Suprapubic skin (tissue), 4 donors: Measurements from ENCODE around the gene TRIM31. TPM values are rescaled to one million over a fixed set of nuclear protein-coding genes. Genes with fewer than 3 reads are reported as not detected.

ENCODE experiments used
- DNase-seq, 2 donors: peaks; one replicate each; pipeline ENCODE4 v3.0.0-alpha.2; 2019; ENCODE audit warnings: low spot score in 2 of 2
- H3K27ac ChIP-seq: fragments of 200-600 bp; sonication (generic); one replicate; pipeline ENCODE4 v1.5.1; 2019
- H3K27me3 ChIP-seq: fragments of 200-600 bp; sonication (generic); one replicate; pipeline ENCODE4 v1.5.1; 2019
- H3K36me3 ChIP-seq: fragments of 200-600 bp; sonication (generic); one replicate; pipeline ENCODE4 v1.5.1; 2019
- H3K4me1 ChIP-seq: fragments of 200-600 bp; sonication (generic); one replicate; pipeline ENCODE4 v1.5.1; 2019
- H3K4me3 ChIP-seq: fragments of 200-600 bp; sonication (generic); one replicate; pipeline ENCODE4 v1.5.1; 2019; ENCODE audit warnings: mild to moderate bottlenecking
- H3K9me3 ChIP-seq: fragments of 200-600 bp; sonication (generic); one replicate; pipeline ENCODE4 v1.5.1; 2019
- CTCF ChIP-seq, 2 donors: fragments of 200-600 bp in 1 of 2; fragments of 450-650 bp in 1 of 2; sonication (generic) in 1 of 2; IDR thresholded peaks; one replicate each; pipeline ENCODE4 v1.5.1; 2016 to 2019; ENCODE audit warnings: antibody characterized with exemption in 2 of 2, mild to moderate bottlenecking in 1 of 2, moderate library complexity in 1 of 2
- EP300 ChIP-seq: sonication (generic); formaldehyde crosslinking; IDR thresholded peaks from one replicate; pipeline ENCODE4 v1.6.1; 2017; ENCODE audit warnings: antibody characterized with exemption
- POLR2A ChIP-seq, 2 donors: fragments of 450-650 bp; IDR thresholded peaks; one replicate each; pipeline ENCODE4 v1.6.1; 2017; ENCODE audit warnings: antibody characterized with exemption in 2 of 2, mild to moderate bottlenecking in 2 of 2, moderate library complexity in 2 of 2
- POLR2AphosphoS5 ChIP-seq, 3 donors: sonication (generic); formaldehyde crosslinking; IDR thresholded peaks; one replicate each; pipeline ENCODE4 v1.6.1; 2017; ENCODE audit warnings: antibody characterized with exemption in 3 of 3
- WGBS: methylation state at CpG from one replicate; pipeline ENCODE4 v1.1.5; 2018; 5-methylcytosine and 5-hydroxymethylcytosine counted together
- total RNA-seq, 4 donors: library from RNA; depleted of rRNA; stranded (reverse); fragments of >200 nt; gene quantifications; one replicate each; pipeline ENCODE4 v1.1.0, GENCODE V29; 2016

The TRIM31 gene
- total RNA-seq, 4 donors from 2014 or later: 0.57 TPM; not detected in 3

- Histone ChIP-seq H3K4me3 (peak overlapping the region; percentile 46), H3K27ac (no peak overlapping the region), H3K27me3 (peaks cover 14% of the 10 kb centered on the region), H3K9me3 (no peaks in the 10 kb centered on the region), H3K4me1 (peaks cover 36% of the 10 kb centered on the region), H3K36me3 (no peaks in the 10 kb centered on the region)
- no peak for TF ChIP-seq POLR2AphosphoS5 (IDR thresholded peaks at IDR 0.05)
- no peak for TF ChIP-seq EP300
- 50% methylated on average over 8 of the region's 8 CpGs for WGBS
- DNase-seq: no peak
Measured at GRCh38 chr6:30100154-30100553, 12.7 kb downstream of the TRIM31 start.

DNA sequence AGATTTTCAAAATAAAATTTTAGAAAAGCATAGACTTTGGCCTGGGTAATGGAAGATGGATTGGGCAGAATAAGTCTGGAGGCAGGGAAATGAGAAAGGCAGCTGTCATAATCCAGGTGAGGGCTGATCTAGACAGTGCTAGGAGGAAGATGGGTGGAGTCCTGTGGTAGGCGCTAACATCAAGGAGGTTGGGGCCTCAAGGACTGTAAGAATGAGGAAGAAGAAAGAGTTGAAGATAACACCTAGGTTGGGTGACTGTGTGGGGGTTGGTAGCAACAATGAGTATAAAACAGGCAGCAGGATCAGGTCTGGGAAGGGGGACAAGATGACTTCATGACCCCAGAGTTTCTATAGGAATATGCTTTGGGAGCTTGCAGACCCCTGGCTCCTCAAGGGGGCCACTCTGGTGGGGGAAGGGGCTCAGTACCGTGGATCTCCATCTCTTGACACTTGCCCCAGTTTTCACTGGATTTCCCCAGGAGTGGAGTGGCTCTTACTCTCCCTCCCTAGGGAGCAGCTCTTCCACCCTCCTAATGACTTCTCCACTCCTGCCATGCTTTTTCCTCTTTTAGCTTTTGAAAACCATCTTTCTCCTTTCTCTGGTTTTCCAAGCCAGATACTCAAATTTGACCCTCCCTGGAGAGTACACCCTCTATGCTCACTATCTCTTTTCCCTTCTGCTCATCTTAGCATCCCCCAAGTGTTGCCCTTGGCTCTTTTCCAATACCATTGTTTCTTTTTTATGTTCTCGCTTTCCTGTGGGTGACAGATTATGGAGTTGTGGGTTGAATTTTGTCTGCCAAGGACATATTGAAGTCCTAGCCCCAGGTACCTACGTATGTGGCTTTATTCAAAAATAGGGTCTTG lies 14.8 kb downstream of the TRIM31 start:
- Histone ChIP-seq H3K36me3 (no peaks in the 10 kb centered on the region), H3K9me3 (no peaks in the 10 kb centered on the region), H3K27me3 (peaks cover 19% of the 10 kb centered on the region), H3K4me3 (no peak overlapping the region), H3K27ac (no peak overlapping the region), H3K4me1 (peaks cover 30% of the 10 kb centered on the region)
- DNase-seq: no peak
- TF ChIP-seq EP300 (no peak), POLR2AphosphoS5 (IDR thresholded peaks at IDR 0.05) (no peak), POLR2A (IDR thresholded peaks at IDR 0.05) (no peak), CTCF (IDR thresholded peaks at IDR 0.05) (no peak)
- WGBS: 71% methylated on average over 4 of the region's 4 CpGs

DNA sequence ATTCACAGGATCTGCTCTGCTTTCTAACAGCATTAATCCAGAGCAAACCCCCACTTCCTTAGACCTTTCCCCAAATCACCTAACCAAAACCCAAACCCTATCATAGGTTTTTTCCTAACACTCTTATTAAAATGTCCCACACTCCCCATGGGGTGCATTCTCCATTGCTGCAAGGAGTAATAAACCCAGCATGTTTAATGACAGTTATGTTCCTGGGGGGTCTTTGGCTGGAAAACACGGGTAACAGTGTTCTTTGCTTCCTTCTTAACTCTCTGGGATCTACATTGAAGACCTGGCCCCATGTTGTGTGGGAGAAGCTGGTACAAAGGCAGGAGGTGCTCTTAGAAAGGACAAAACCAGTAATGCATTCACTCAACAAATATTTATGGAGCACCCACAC lies 16.1 kb downstream of the TRIM31 start:
- Histone ChIP-seq H3K27me3 (peaks cover 21% of the 10 kb centered on the region), H3K4me1 (peaks cover 22% of the 10 kb centered on the region), H3K36me3 (no peaks in the 10 kb centered on the region), H3K27ac (no peak overlapping the region), H3K4me3 (no peak overlapping the region), H3K9me3 (no peaks in the 10 kb centered on the region)
- WGBS: 46% methylated on average over 1 of the region's 1 CpG
- no peak for TF ChIP-seq EP300
- no peak for TF ChIP-seq POLR2AphosphoS5 (IDR thresholded peaks at IDR 0.05)
- no peak for TF ChIP-seq CTCF (IDR thresholded peaks at IDR 0.05)
- TF ChIP-seq POLR2A (IDR thresholded peaks at IDR 0.05): no peak
- no peak for DNase-seq

DNA sequence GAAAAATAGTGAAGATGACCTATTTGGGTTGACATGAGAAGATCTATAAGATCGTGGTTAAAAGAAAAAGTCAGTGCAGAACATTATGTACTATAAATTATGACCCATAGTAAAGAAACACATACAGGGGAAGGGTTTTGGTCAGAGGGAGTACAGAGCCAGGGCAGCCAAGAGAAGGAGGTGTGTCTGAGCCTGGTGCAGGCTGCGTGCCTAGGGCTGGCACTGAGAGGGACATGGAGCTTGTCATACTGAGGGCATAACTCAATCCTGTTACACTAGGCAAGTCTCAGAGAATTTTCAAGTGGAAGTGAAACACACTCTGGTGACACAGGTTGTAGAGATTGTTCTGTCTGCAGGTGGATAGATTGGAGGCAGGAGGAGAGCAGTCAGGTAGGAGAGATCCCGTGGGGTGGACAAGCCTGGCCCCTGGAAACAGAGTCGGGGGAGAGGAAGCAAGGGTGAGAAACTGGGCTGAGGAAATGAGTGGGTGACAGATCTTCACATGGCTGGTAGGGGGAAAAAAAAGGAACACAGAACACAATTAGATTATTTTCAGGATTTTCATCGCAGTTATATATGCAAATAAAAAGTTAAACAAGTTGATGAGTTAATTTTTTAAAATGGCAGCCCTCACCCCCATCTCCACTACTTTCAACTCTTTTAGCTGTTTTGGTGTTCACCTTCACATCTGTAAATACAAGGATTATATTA lies 18.8 kb downstream of the TRIM31 start:
- H3K36me3 ChIP-seq: no peaks in the 10 kb centered on the region
- H3K4me3 ChIP-seq: no peak overlapping the region
- H3K27me3 ChIP-seq: peaks cover 30% of the 10 kb centered on the region
- no peaks in the 10 kb centered on the region for H3K9me3 ChIP-seq
- WGBS: 77% methylated on average over 4 of the region's 5 CpGs
- TF ChIP-seq POLR2AphosphoS5 (IDR thresholded peaks at IDR 0.05): no peak
- no peak for TF ChIP-seq EP300
- no peak for TF ChIP-seq CTCF (IDR thresholded peaks at IDR 0.05)
- TF ChIP-seq POLR2A (IDR thresholded peaks at IDR 0.05): no peak
- H3K4me1 ChIP-seq: peaks cover 13% of the 10 kb centered on the region
- no peak overlapping the region for H3K27ac ChIP-seq
- DNase-seq: no peak

DNA sequence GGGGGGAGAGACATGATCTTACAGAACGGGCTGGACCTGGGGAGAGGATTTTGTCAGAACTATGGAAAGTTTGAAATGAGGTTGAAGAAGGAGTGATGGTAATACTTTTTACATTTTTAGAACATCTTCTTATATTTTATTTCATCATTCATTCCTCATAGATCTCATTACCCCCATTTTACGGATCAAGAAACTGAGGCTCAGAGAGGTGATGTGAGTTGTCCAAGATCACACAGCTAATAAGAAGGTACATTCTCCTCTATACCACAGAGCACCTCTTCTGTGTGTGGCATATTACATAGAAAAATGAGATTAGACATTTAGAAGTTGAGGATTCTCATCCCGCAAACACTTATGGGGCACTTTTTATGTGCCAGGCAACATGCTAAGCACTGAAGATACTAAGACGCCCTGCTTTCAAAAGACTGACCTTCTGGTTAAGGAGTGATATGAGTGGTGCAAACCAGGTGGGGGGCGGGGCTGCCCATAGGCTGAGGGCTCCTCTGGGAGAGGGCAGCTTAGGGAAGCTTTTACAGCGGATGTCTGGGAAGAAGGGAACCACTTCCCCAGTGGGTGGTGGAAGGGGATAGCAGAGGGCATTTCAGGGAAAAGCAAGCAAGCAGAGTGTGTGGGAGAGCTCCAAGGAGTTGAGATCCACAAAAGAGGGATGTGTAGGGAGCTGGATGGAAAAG lies 19.9 kb downstream of the TRIM31 start:
- TF ChIP-seq CTCF (IDR thresholded peaks at IDR 0.05) (no peak), POLR2A (IDR thresholded peaks at IDR 0.05) (no peak)
- WGBS: 86% methylated on average over 6 of the region's 6 CpGs
- Histone ChIP-seq H3K36me3 (no peaks in the 10 kb centered on the region), H3K4me1 (peaks cover 13% of the 10 kb centered on the region), H3K27ac (no peak overlapping the region), H3K9me3 (no peaks in the 10 kb centered on the region), H3K4me3 (no peak overlapping the region), H3K27me3 (peaks cover 21% of the 10 kb centered on the region)
- peak in 1 of 2 donors; percentile 43 for DNase-seq
